K562 (cell line): ENCODE results near the gene PLD1. TPM values are rescaled to one million over a fixed set of nuclear protein-coding genes. Genes with fewer than 3 reads are reported as not detected.

Experiments
- CHD4 ChIP-seq: fragments of 200-600 bp; sonication (generic); IDR thresholded peaks from 3 replicates; pipeline ENCODE4 v1.6.1; 2012; ENCODE audit warnings: low read depth, mild to moderate bottlenecking, mixed read lengths, low read length, inconsistent platforms; ENCODE audit not compliant: insufficient read depth, insufficient replicate concordance, poor library complexity, severe bottlenecking
- DLX4 ChIP-seq: fragments of 250-450 bp; sonication (Bioruptor Pico); IDR thresholded peaks from 2 replicates; pipeline ENCODE4 v1.6.1; 2021; ENCODE audit warnings: mild to moderate bottlenecking
- ESRRA ChIP-seq: fragments of 450-650 bp; IDR thresholded peaks from 2 replicates; pipeline ENCODE4 v1.6.1; 2014; ENCODE audit warnings: low read depth, mild to moderate bottlenecking, moderate library complexity, borderline replicate concordance
- EWSR1 ChIP-seq: fragments of 450-650 bp; IDR thresholded peaks from 2 replicates; pipeline ENCODE4 v1.6.1; 2018; ENCODE audit warnings: borderline replicate concordance, mild to moderate bottlenecking, low read depth, moderate library complexity; ENCODE audit not compliant: partially characterized antibody
- FOXK1 ChIP-seq: sonication (generic); formaldehyde crosslinking; IDR thresholded peaks from 2 replicates; pipeline ENCODE4 v1.8.0; 2022; ENCODE audit warnings: missing genetic modification reagents, mild to moderate bottlenecking, borderline replicate concordance
- GABPB1 ChIP-seq: sonication (generic); formaldehyde crosslinking; IDR thresholded peaks from 2 replicates; pipeline ENCODE4 v1.8.0; 2022; ENCODE audit warnings: mild to moderate bottlenecking, missing genetic modification reagents
- HIVEP1 ChIP-seq: fragments of 250-450 bp; sonication (Bioruptor Pico); IDR thresholded peaks from 2 replicates; pipeline ENCODE4 v1.4.0; 2020; ENCODE audit warnings: mild to moderate bottlenecking
- MYNN ChIP-seq, 2 experiments: sonication (generic); formaldehyde crosslinking in 1 of 2; IDR thresholded peaks; 2 replicates each; pipeline versions ENCODE4 v1.5.0 to v1.6.1; 2016 to 2020; ENCODE audit warnings: antibody characterized with exemption in 1 of 2, missing genetic modification reagents in 1 of 2
- NCOR1 ChIP-seq: fragments of 450-650 bp; IDR thresholded peaks from 2 replicates; pipeline ENCODE4 v1.6.1; 2016; ENCODE audit warnings: mild to moderate bottlenecking, moderate library complexity
- POLR2AphosphoS5 ChIP-seq: IDR thresholded peaks from 2 replicates; pipeline ENCODE4 v1.6.1; 2011; ENCODE audit warnings: mild to moderate bottlenecking, low read depth, low read length, moderate library complexity; ENCODE audit not compliant: control insufficient read depth, insufficient read depth
- SP2 ChIP-seq: IDR thresholded peaks from 2 replicates; pipeline ENCODE4 v1.6.1; 2011; ENCODE audit warnings: mild to moderate bottlenecking, low read depth, low read length, moderate library complexity; ENCODE audit not compliant: poor library complexity, severe bottlenecking; ENCODE audit errors: extremely low read depth
- SREBF1 ChIP-seq: fragments of 150-350 bp; IDR thresholded peaks from 2 replicates; pipeline ENCODE4 v1.6.1; 2014; ENCODE audit warnings: antibody characterized with exemption, low read depth, low read length, borderline replicate concordance
- STAG1 ChIP-seq: sonication (generic); formaldehyde crosslinking; IDR thresholded peaks from 2 replicates; pipeline ENCODE4 v1.5.0; 2020; ENCODE audit warnings: missing genetic modification reagents, borderline replicate concordance
- TARDBP ChIP-seq: fragments of 450-650 bp; IDR thresholded peaks from 2 replicates; pipeline ENCODE4 v1.6.1; 2016
- THRAP3 ChIP-seq: fragments of 450-650 bp; IDR thresholded peaks from 2 replicates; pipeline ENCODE4 v1.6.1; 2016; ENCODE audit warnings: mild to moderate bottlenecking, inconsistent platforms, borderline replicate concordance
- ZBTB33 ChIP-seq: sonication (generic); formaldehyde crosslinking; IDR thresholded peaks from 2 replicates; pipeline ENCODE4 v1.8.1; 2023; ENCODE audit warnings: mild to moderate bottlenecking, missing genetic modification reagents
- ZNF165 ChIP-seq: fragments of 250-450 bp; sonication (Bioruptor Pico); IDR thresholded peaks from 2 replicates; pipeline ENCODE4 v1.4.0; 2020; ENCODE audit warnings: borderline replicate concordance
- ZNF174 ChIP-seq: fragments of 250-450 bp; sonication (Bioruptor Pico); IDR thresholded peaks from 2 replicates; pipeline ENCODE4 v1.4.0; 2020; ENCODE audit warnings: mild to moderate bottlenecking
- ZNF253 ChIP-seq: fragments of 250-450 bp; sonication (Bioruptor Pico); conservative IDR thresholded peaks from 2 replicates; pipeline ENCODE4 v1.6.1; 2021; ENCODE audit warnings: mild to moderate bottlenecking
- ZNF696 ChIP-seq: fragments of 250-450 bp; sonication (Bioruptor Pico); conservative IDR thresholded peaks from 2 replicates; pipeline ENCODE4 v1.4.0; 2020; ENCODE audit warnings: mild to moderate bottlenecking, moderate library complexity
- ZNF75A ChIP-seq: fragments of 450-650 bp; formaldehyde crosslinking; IDR thresholded peaks from 2 replicates; pipeline ENCODE4 v1.4.0; 2020; ENCODE audit warnings: mild to moderate bottlenecking
- polyA plus RNA-seq, 8 experiments: library from polyadenylated mRNA; depleted of rRNA in 4 of 8; stranded (reverse) in 5 of 8; unstranded in 3 of 8; fragments of >200 nt; fragmentation: Nextera tagmentation in 2 of 8; fragmentation: Illumina TruSeq in 1 of 8; extraction: Ambion mirVana in 2 of 8; extraction: Trizol in 1 of 8; gene quantifications; 2 replicates each; pipeline versions ENCODE4 v1.2.1 to v1.2.3, GENCODE V29; 2011 to 2014; ENCODE audit warnings: inconsistent platforms in 1 of 8, missing spikeins in 1 of 8
- total RNA-seq, 7 experiments: library from RNA; depleted of rRNA in 6 of 7; stranded (reverse); fragments of >200 nt in 6 of 7; fragmentation: Illumina TruSeq in 2 of 7; extraction: Trizol in 2 of 7; gene quantifications; 2 replicates each; pipeline versions ENCODE4 v1.2.1 to v1.2.3, GENCODE V29; 2011 to 2021; ENCODE audit warnings: low replicate concordance in 1 of 7

The PLD1 gene
- total and polyA plus RNA-seq, 9 of the 15 experiments (the other 6 are each of a cell fraction or from before 2014, with no cell fraction given), result 8.4 to 26.1 (median 18.6) TPM

- TF ChIP-seq EWSR1 (no peak), CHD4 (no peak), GABPB1 (CRISPR knock-in tag) (peak; percentile 43; the same call in 1 of the 2 replicates), HIVEP1 (no peak), POLR2AphosphoS5 (no peak), ZNF75A (CRISPR knock-in tag) (no peak), NCOR1 (no peak), ESRRA (no peak; the same call in 1 of the 2 replicates), STAG1 (CRISPR knock-in tag) (no peak), ZNF174 (CRISPR knock-in tag) (no peak), SREBF1 (no peak), DLX4 (CRISPR knock-in tag) (no peak), THRAP3 (no peak), ZNF696 (CRISPR knock-in tag) (no peak), MYNN (IDR thresholded peaks at IDR 0.05) (peak; percentile 53; the same call in 1 of the 2 replicates), MYNN (CRISPR knock-in tag; IDR thresholded peaks at IDR 0.05) (no peak), ZNF253 (CRISPR knock-in tag) (no peak), FOXK1 (CRISPR knock-in tag) (peak; percentile 54; the same call in 1 of the 2 replicates), SP2 (no peak), ZNF165 (CRISPR knock-in tag) (no peak; the same call in 1 of the 2 replicates), TARDBP (no peak), ZBTB33 (CRISPR knock-in tag) (0 out of 2 replicates have a peak, but pooled peaks have one; percentile 13)
Observed at GRCh38 chr3:171809861-171810628, at the start of gene PLD1 (continued).
